ENCODE results near the gene GLI3. TPM values are rescaled to one million over a fixed set of nuclear protein-coding genes. Genes with fewer than 3 reads are reported as not detected.
A peak's percentile ranks its signal among the peaks of the same experiment; 100 is the strongest.

The GLI3 gene
- total RNA-seq, 1 experiment from 2014 or later, result 45.0 TPM

- no peaks in the 10 kb centered on the region for H3K23me2 ChIP-seq (ENCODE audit: insufficient read length, low read depth, low read length, poor library complexity, severe bottlenecking)
- H2BK20ac ChIP-seq (ENCODE audit: low read depth, low read length, poor library complexity, severe bottlenecking), result no peak overlapping the region
- H4K91ac ChIP-seq (ENCODE audit: insufficient read length, low read depth, low read length), result no peak overlapping the region
- WGBS (ENCODE audit: extremely low coverage, insufficient read length, low lambda C conversion rate), result no CpG with 5 or more reads among the region's 10 CpGs
- H3K56ac ChIP-seq (ENCODE audit: insufficient read length, low read depth, low read length), result no peak overlapping the region
- H2BK120ac ChIP-seq (ENCODE audit: low read depth, low read length, poor library complexity, severe bottlenecking), result no peak overlapping the region
- peaks cover 5% of the 10 kb centered on the region; the same call in 1 of the 2 replicates for H3K4me1 ChIP-seq (ENCODE audit: insufficient read depth, low read length)
- no peak overlapping the region for H3K4ac ChIP-seq (ENCODE audit: low read depth, low read length)
- H2BK12ac ChIP-seq (ENCODE audit: insufficient read length, low read depth, low read length), result no peak overlapping the region
- Mint-ChIP-seq H3K27me3 (ENCODE audit: low read depth) (no peaks in the 10 kb centered on the region), H3K9me3 (no peaks in the 10 kb centered on the region), H3K36me3 (ENCODE audit: insufficient read depth in 1 of 3, low read depth in 3 of 3) (peaks cover 9 to 37% (median 27%) of the 10 kb centered on the region in 3 experiments), H3K4me1 (peaks cover 49 to 50% of the 10 kb centered on the region in 2 experiments), H3K4me3 (no peak overlapping the region), H3K27ac (peak overlapping the region; percentile 36 to 67 (median 50); a peak in 3 of 7 replicates)
- no peak overlapping the region for H2BK5ac ChIP-seq (ENCODE audit: insufficient read length, low read length)
- no peak for DNase-seq
- no peak overlapping the region for H3K18ac ChIP-seq (ENCODE audit: insufficient read length, low read depth, low read length)
- H3K4me2 ChIP-seq (ENCODE audit: insufficient read depth, insufficient read length, low read length), result no peak overlapping the region
- H3K79me1 ChIP-seq (ENCODE audit: insufficient read depth, low read depth, low read length, poor library complexity, severe bottlenecking), result no peaks in the 10 kb centered on the region
- H3K27me3 ChIP-seq (ENCODE audit: insufficient read depth, low read length), result no peaks in the 10 kb centered on the region
- no peak overlapping the region for H2AK5ac ChIP-seq (ENCODE audit: insufficient read length, low read length)
- no peak overlapping the region for H3T11ph ChIP-seq (ENCODE audit: low read length)
- no peak overlapping the region for H3K23ac ChIP-seq (ENCODE audit: insufficient read length, low read depth, low read length)
- no peak overlapping the region for H3K14ac ChIP-seq (ENCODE audit: insufficient read depth, low read length)
- no peaks in the 10 kb centered on the region for H3K79me2 ChIP-seq (ENCODE audit: insufficient read depth, low read length)
- H3K9me3 ChIP-seq (ENCODE audit: control insufficient read depth, low read depth, low read length), result no peaks in the 10 kb centered on the region
- no peak overlapping the region for H2BK15ac ChIP-seq (ENCODE audit: low read depth, low read length)
- no peak overlapping the region for H4K5ac ChIP-seq (ENCODE audit: insufficient read length, low read depth, low read length)
- TF ChIP-seq CTCF (conservative IDR thresholded peaks at IDR 0.05), result no peak
- no peak overlapping the region for H3K9ac ChIP-seq (ENCODE audit: extremely low read depth, insufficient read length, low read length)
- no peak overlapping the region for H2AFZ ChIP-seq (ENCODE audit: low read length)
- no peaks in the 10 kb centered on the region for H4K20me1 ChIP-seq (ENCODE audit: control insufficient read depth, insufficient read depth, insufficient read length)
- no peak overlapping the region for H3K27ac ChIP-seq (ENCODE audit: insufficient read length, low read depth, low read length)
- H4K8ac ChIP-seq (replicated peaks; ENCODE audit: insufficient read length, low read depth, low read length), result no peak overlapping the region
These were observed 213.7 kb downstream of the GLI3 start for GRCh38 chr7:42023262-42023661.
